Immature natural killer cell (primary cell): ENCODE data around the gene BHMT. TPM values are rescaled to one million over a fixed set of nuclear protein-coding genes. Genes with fewer than 3 reads are reported as not detected.
"Not testable (repeated sequence)": the region's sequence is repeated elsewhere in the genome, so short reads cannot be mapped to it uniquely, and the experiment has no call there.

Experiments used
- DNase-seq, 3 donors: peaks; one replicate each; pipeline ENCODE4 v3.0.0; 2022; ENCODE audit warnings: mixed read lengths in 1 of 3
- H3K27ac Mint-ChIP-seq, 6 donors: one replicate each; pipeline ENCODE4 v1.8.0; 2020; ENCODE audit warnings: mixed read lengths in 6 of 6, mild to moderate bottlenecking in 5 of 6, inconsistent platforms in 4 of 6, moderate library complexity in 3 of 6
- H3K27me3 Mint-ChIP-seq, 3 donors: one replicate each; pipeline ENCODE4 v1.8.0; 2020 to 2021; ENCODE audit warnings: low read depth in 3 of 3, mild to moderate bottlenecking in 3 of 3, mixed read lengths in 3 of 3, moderate library complexity in 3 of 3, inconsistent platforms in 1 of 3
- H3K36me3 Mint-ChIP-seq, 3 donors: one replicate each; pipeline ENCODE4 v1.8.0; 2020; ENCODE audit warnings: mixed read lengths in 3 of 3, inconsistent platforms in 2 of 3, mild to moderate bottlenecking in 2 of 3
- H3K4me1 Mint-ChIP-seq, 2 donors: one replicate each; pipeline ENCODE4 v1.8.0; 2020; ENCODE audit warnings: inconsistent platforms in 2 of 2, mild to moderate bottlenecking in 2 of 2, mixed read lengths in 2 of 2, moderate library complexity in 1 of 2
- H3K4me3 Mint-ChIP-seq, 5 donors: one replicate each; pipeline ENCODE4 v1.8.0; 2020; ENCODE audit warnings: mild to moderate bottlenecking in 5 of 5, mixed read lengths in 5 of 5, inconsistent platforms in 3 of 5, moderate library complexity in 3 of 5
- H3K9me3 Mint-ChIP-seq, 6 donors: one replicate each; pipeline ENCODE4 v1.8.0; 2020; ENCODE audit warnings: mild to moderate bottlenecking in 6 of 6, mixed read lengths in 6 of 6, inconsistent platforms in 4 of 6, moderate library complexity in 3 of 6
- polyA plus RNA-seq, 3 donors: library from polyadenylated mRNA; unstranded; fragments of 300-500 nt; fragmentation: Illumina TruSeq; gene quantifications; one replicate each; pipeline ENCODE4 v1.2.3, GENCODE V29; 2021

BHMT gene
- polyA plus RNA-seq, 3 donors from 2014 or later, result not detected

DNA sequence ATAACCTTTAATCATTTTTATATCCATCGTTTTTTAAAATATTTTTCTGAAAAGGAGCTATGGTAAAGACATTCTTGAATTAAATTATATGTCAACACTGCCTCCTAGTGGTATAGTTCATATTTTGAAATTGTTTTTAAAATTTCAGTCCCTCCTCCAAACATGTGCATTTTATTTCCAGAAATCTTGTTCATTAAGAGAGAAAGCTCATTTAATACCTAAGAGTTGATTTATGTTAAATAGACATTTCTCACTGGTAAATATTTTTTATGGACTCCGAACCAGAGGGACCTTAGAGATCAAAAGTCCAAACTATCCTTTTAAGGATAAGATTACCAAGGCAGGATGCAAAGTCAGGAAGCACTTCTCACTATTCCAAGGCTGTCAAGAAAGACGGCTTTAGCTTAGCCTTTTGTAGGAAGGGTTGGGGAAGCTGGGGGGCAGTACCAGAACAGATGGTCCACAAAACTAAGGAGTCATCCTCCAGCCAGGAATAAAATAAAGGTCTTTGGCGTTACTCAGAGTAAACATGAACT is 21.6 kb downstream of the BHMT start:
- peaks cover 2 to 6% (median 4%) of the 10 kb centered on the region in 3 donors for H3K27me3 Mint-ChIP-seq

GRCh38 chr5:79133657-79134451 is 22.2 kb downstream of the BHMT start:
- peaks cover 8 to 11% of the 10 kb centered on the region in 2 donors for H3K4me1 Mint-ChIP-seq
- peaks cover 2 to 6% (median 4%) of the 10 kb centered on the region in 3 donors for H3K27me3 Mint-ChIP-seq
- H3K27ac Mint-ChIP-seq, result peak overlapping the region in 1 of 6 donors; percentile 36
- no peaks in the 10 kb centered on the region for H3K36me3 Mint-ChIP-seq
- peak; percentile 26 to 37 (median 33) for DNase-seq
- no peaks in the 10 kb centered on the region for H3K9me3 Mint-ChIP-seq
- peak overlapping the region in 4 of 5 donors; percentile 48 to 62 (median 56) for H3K4me3 Mint-ChIP-seq

More for the DNA sequence above, 21.6 kb downstream of the BHMT start:
- Mint-ChIP-seq H3K36me3 (no peaks in the 10 kb centered on the region), H3K4me3 (peak overlapping the region; percentile 36 to 62 (median 51)), H3K4me1 (peaks cover 8 to 11% of the 10 kb centered on the region in 2 donors), H3K27ac (peak overlapping the region in 1 of 6 donors; percentile 16), H3K9me3 (no peaks in the 10 kb centered on the region)
- DNase-seq, result peak; percentile 12 to 36 (median 22)

DNA sequence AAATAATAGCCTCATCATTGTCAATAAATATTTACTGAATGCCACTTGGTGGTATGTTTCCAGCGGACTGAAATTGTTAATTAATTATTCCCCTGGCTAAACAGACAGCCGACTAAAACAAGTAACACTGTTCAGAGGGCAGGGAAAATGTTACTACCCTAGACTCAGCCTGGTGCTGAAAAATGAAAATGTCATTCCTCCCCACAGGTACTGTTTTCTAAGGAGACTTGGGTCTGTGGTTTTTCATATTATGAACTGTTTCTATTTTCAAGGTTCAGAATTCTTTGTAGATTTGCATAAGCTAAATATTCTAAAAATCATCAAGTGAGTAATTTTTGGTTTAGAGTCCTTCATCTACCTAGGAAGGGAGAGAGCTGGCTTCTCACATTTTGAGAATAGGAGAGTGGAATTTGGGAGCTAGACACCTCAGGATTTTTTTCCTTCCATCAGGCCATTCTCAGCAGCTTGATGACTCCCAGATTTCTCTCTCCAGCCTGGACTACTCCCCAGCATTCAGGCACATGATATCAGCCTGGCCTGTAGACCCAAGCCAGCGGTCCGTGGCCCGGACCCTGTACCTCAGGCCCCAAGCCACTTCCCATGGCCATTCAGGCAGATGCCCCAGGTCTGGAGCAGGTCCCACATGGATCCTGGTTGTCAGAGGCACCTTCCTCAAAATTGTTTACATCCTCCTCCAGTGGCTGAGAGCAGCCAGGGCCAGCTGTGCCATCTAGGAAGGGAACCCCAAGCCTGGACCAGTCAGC is 24.4 kb downstream of the BHMT start:
- no peaks in the 10 kb centered on the region for H3K9me3 Mint-ChIP-seq
- peaks cover 8 to 11% of the 10 kb centered on the region in 2 donors for H3K4me1 Mint-ChIP-seq
- DNase-seq, result no peak
- H3K27ac Mint-ChIP-seq, result no peak overlapping the region
- H3K27me3 Mint-ChIP-seq, result peaks cover 2 to 6% (median 2%) of the 10 kb centered on the region in 3 donors
- no peaks in the 10 kb centered on the region for H3K36me3 Mint-ChIP-seq
- H3K4me3 Mint-ChIP-seq, result no peak overlapping the region

GRCh38 chr5:79136618-79137017 is 25.0 kb downstream of the BHMT start:
- Mint-ChIP-seq H3K9me3 (no peaks in the 10 kb centered on the region), H3K27ac (no peak overlapping the region), H3K4me1 (peaks cover 8 to 11% of the 10 kb centered on the region in 2 donors), H3K4me3 (no peak overlapping the region), H3K36me3 (no peaks in the 10 kb centered on the region), H3K27me3 (peaks cover 2 to 6% (median 2%) of the 10 kb centered on the region in 3 donors)
- no peak for DNase-seq

GRCh38 chr5:79140553-79140952 is 28.9 kb downstream of the BHMT start:
- peaks cover 0 to 6% (median 0%) of the 10 kb centered on the region in 3 donors for H3K27me3 Mint-ChIP-seq
- no peaks in the 10 kb centered on the region for H3K36me3 Mint-ChIP-seq
- no peak for DNase-seq
- H3K4me1 Mint-ChIP-seq, result no peaks in the 10 kb centered on the region
- no peaks in the 10 kb centered on the region for H3K9me3 Mint-ChIP-seq
- no peak overlapping the region for H3K27ac Mint-ChIP-seq
- no peak overlapping the region for H3K4me3 Mint-ChIP-seq

DNA sequence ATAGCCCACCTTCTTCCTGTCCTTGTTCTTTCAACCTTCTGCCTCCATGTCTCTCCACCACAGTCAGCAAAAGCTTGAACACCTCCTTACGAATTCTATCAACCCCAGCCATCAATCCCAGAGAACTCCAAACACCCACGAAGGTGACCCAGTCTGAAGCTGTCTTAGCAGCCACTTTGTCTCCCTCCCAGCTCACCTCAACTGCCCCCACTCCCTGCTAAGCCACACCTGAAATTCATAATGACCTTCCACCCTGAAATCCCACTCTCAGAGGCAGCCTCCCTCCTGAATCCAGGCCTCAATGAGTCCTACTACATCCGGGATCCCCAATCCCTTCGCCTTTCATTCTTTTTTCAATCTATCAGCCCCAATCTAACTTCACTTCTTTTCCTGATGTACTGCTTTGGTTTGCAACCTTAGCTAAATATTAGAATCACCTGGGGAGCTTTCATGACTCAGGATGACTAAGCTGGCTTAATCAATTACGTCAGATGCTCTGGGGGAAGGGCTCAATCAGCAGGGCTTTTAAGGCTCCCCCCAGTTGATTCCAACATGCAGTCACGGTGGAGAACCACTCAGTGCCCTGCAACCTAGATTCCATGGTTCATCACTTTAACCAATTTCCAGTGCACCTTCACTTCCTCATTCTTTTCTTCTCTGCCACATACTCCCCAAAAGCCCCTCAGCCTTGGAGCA is 32.2 kb downstream of the BHMT start:
- H3K4me1 Mint-ChIP-seq, result no peaks in the 10 kb centered on the region
- H3K4me3 Mint-ChIP-seq, result no peak overlapping the region
- no peaks in the 10 kb centered on the region for H3K36me3 Mint-ChIP-seq
- peaks cover 0 to 6% (median 1%) of the 10 kb centered on the region in 3 donors for H3K27me3 Mint-ChIP-seq
- DNase-seq, result no peak
- H3K9me3 Mint-ChIP-seq, result no peaks in the 10 kb centered on the region
- no peak overlapping the region for H3K27ac Mint-ChIP-seq

GRCh38 chr5:79147076-79147475 is 35.5 kb downstream of the BHMT start:
- Mint-ChIP-seq H3K4me1 (no peaks in the 10 kb centered on the region), H3K9me3 (no peaks in the 10 kb centered on the region), H3K27me3 (peaks cover 0 to 6% (median 3%) of the 10 kb centered on the region in 3 donors), H3K4me3 (no peak overlapping the region), H3K27ac (no peak overlapping the region), H3K36me3 (no peaks in the 10 kb centered on the region)
- DNase-seq, result no peak

GRCh38 chr5:79149433-79149832 is 37.8 kb downstream of the BHMT start:
- no peak for DNase-seq
- H3K27ac Mint-ChIP-seq, result no peak overlapping the region
- peaks cover 0 to 6% (median 4%) of the 10 kb centered on the region in 3 donors for H3K27me3 Mint-ChIP-seq
- no peaks in the 10 kb centered on the region for H3K9me3 Mint-ChIP-seq
- no peaks in the 10 kb centered on the region for H3K4me1 Mint-ChIP-seq
- H3K4me3 Mint-ChIP-seq, result no peak overlapping the region
- no peaks in the 10 kb centered on the region for H3K36me3 Mint-ChIP-seq

DNA sequence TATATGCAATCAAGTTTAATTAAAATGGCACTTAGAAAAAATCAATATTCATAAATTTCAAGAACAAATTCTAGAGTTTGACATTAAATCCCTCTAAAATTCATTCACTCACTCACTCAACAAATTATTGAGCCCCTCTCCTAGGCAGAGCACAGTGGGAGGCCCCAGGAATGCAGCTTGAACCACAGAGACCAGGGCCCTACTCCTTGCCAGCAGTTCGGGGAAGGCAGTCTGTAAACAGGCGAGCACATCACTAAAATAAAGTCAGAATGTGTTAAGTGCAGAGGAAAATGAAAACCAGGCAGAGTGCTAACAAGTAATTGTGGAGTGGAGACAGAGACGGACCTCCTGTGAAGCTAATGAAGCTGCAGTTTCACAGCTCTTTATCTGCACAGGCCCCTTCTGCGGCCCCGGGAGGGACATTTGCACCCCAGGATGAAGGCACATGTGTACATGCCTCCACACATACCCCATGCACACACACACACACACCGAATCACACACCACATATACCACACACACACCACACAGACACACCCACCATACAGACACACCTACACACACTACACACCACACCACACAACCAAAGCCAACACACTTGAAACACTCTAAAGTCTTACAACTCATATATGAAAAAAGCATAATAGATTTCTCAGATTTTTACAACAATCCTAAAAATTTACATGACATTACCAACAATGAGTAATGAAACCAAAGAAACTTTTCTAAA is 40.5 kb downstream of the BHMT start:
- Mint-ChIP-seq H3K27me3 (peaks cover 0 to 6% (median 3%) of the 10 kb centered on the region in 3 donors), H3K4me3 (no peak overlapping the region), H3K4me1 (no peaks in the 10 kb centered on the region), H3K27ac (no peak overlapping the region), H3K9me3 (no peaks in the 10 kb centered on the region), H3K36me3 (no peaks in the 10 kb centered on the region)
- no peak for DNase-seq

DNA sequence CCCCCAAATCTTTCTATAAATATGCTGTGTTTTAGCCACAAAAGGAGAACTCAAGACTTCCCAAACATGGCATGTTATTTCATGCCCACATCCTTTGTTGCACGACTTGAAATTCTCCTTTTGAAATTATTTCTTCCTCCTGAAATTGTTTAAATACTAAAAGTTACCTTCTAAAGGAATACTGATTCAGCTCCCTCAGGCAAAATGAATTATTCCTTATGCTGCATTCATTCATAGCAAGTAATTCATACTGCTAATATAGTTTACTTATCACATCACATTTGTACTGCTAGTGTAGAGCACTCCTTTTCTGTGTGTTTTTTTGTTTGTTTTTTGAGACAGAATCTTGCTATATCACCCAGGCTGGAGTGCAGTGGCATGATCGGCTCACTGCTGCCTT is 45.7 kb downstream of the BHMT start:
- no peaks in the 10 kb centered on the region for H3K36me3 Mint-ChIP-seq
- no peaks in the 10 kb centered on the region for H3K9me3 Mint-ChIP-seq
- no peak for DNase-seq
- H3K4me1 Mint-ChIP-seq, result no peaks in the 10 kb centered on the region
- no peak overlapping the region for H3K4me3 Mint-ChIP-seq
- peaks cover 0 to 11% (median 3%) of the 10 kb centered on the region in 3 donors for H3K27me3 Mint-ChIP-seq
- H3K27ac Mint-ChIP-seq, result no peak overlapping the region

GRCh38 chr5:79161647-79162046 is 50.0 kb downstream of the BHMT start:
- DNase-seq, H3K36me3 Mint-ChIP-seq, H3K4me3 Mint-ChIP-seq, H3K27ac Mint-ChIP-seq, H3K4me1 Mint-ChIP-seq, H3K9me3 Mint-ChIP-seq: not testable (repeated sequence)
- peaks cover 0 to 11% (median 0%) of the 10 kb centered on the region in 3 donors for H3K27me3 Mint-ChIP-seq

- Mint-ChIP-seq H3K9me3 (no peaks in the 10 kb centered on the region), H3K27me3 (peaks cover 0 to 5% (median 1%) of the 10 kb centered on the region in 3 donors), H3K4me3 (no peak overlapping the region), H3K4me1 (peaks cover 0 to 6% of the 10 kb centered on the region in 2 donors), H3K36me3 (no peaks in the 10 kb centered on the region), H3K27ac (peak overlapping the region in 1 of 6 donors; percentile 56)
- no peak for DNase-seq
Observed at GRCh38 chr5:79168031-79168430, 56.4 kb downstream of the BHMT start.

DNA sequence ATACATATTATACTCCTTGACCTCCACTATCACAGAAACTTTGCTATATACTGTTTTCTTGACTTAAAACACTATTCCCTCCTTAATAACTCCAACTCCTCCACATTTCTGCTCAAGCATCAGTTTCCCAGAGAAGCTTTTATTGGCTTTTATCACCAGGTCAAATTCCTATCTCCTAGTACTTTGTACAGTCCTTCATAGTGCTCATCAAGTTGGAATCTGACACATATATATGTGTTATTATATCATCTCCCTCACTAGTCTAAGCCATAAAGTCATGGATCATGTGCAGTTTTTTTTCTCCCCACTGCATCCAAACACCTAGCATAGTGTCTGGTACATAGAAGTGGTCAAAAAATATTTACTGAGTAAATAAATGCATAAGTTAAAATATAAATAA is 59.1 kb downstream of the BHMT start:
- DNase-seq, result no peak
- H3K27me3 Mint-ChIP-seq, result peaks cover 0 to 5% (median 1%) of the 10 kb centered on the region in 3 donors
- H3K4me3 Mint-ChIP-seq, result no peak overlapping the region
- peaks cover 0 to 6% of the 10 kb centered on the region in 2 donors for H3K4me1 Mint-ChIP-seq
- no peaks in the 10 kb centered on the region for H3K36me3 Mint-ChIP-seq
- no peaks in the 10 kb centered on the region for H3K9me3 Mint-ChIP-seq
- no peak overlapping the region for H3K27ac Mint-ChIP-seq
